HG02852 (cell line): ENCODE data around the gene CACNB4.
"Not testable (repeated sequence)": the region's sequence is repeated elsewhere in the genome, so short reads cannot be mapped to it uniquely, and the experiment has no call there.

ENCODE experiments used
- ATAC-seq: cut with Tn5 transposase; IDR thresholded peaks from one replicate; pipeline ENCODE4 v1.9.1; 2021; ENCODE audit warnings: mild to moderate bottlenecking, moderate library complexity; ENCODE audit not compliant: unreplicated experiment

CACNB4 gene

DNA sequence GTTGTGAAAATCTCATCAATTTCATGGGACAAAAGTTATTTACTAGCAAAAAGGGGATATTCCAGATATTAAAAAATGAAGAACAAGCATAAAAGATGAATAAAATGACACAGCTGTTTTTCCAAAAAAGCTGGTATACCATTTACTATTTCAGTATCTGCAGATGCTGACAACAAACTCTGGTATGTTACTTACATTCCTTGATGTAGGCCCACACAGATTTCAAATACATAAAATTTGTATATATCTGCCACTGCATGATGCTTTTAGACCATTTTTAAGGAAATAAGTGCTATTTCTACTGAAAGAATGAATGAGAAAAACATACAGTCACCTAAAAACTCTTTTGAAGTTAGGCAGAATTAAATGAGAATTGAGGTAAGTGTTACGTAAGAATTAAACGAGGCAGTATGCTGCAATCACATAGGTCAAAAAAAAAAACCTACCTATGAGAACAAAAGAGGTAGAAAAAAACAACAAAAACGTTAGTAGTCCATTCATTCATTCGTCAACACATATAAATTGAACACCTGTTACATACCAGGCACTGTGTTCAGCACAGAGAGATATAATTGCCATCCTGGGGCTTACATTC, 303.1 kb downstream of the CACNB4 start:
- no peak for ATAC-seq

DNA sequence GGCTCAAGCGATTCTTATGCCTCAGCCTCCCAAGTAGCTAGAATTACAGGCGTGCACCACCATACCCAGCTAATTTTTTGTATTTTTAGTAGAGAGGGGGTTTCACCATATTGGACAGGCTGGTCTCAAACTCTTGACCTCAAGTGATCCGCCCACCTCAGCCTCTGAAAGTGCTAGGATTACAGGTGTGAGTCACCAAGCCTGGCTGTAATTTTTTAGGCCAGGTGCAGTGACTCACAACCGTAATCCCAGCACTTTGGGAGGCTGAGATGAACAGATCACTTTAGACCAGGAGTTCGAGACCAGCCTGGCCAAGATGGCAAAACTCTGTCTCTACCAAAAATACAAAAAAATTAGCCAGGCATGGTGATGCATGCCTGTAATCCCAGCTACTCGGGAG, 304.4 kb downstream of the CACNB4 start:
- ATAC-seq, result not testable (repeated sequence)

DNA sequence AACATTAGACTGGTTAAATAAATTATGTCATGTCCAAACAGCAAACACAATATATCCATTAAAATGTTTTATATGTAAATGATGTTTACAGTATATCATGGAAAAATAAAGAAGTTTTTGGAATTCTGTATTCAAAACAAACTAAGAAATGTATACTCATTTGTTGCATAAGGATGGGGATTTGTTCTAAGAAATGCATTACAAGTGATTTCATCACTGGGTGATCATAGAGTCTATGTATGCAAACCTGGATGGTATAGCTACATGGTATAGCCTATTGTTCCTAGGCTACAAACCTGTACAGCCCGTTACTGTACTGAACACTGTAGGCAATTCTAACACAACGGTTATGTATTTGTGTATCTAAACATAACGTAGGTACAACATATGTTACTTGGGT, 305.7 kb downstream of the CACNB4 start:
- no peak for ATAC-seq

DNA sequence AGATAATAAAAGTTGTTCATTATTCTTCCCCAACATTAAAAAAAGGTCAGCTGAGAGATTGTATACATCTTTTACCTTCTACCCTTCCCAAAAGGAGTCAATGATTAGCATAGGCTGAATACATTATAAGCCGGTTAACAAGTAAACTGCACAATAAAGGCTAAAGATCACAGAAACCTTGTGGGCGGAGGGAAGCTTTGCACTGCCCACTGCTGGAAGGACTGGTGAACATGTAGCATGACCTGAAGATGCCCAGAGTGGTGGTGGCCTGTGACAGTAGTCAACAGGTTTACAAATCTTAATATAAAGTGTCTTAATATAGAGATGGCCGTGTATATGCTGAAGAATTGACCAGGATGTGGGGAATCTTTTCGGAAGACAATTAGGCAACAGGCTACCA, 306.3 kb downstream of the CACNB4 start:
- no peak for ATAC-seq

DNA sequence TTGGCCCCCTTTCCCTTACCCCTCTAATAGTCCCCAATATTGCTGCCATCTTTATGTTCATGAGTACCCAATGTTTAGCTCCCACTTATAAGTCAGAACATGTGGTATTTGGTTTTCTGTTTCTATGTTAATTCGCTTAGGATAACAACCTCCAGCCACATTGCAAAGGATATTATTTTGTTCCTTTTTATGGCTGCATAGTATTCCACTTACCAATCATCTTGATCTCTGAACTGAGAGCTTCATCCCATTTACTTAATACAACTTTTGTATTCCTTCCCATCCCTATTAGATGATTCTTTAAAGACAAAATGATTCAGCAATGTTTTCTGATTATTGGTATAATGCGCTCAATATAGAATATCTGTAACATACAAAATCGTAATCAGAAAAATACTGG, 307.3 kb downstream of the CACNB4 start:
- ATAC-seq, result no peak

DNA sequence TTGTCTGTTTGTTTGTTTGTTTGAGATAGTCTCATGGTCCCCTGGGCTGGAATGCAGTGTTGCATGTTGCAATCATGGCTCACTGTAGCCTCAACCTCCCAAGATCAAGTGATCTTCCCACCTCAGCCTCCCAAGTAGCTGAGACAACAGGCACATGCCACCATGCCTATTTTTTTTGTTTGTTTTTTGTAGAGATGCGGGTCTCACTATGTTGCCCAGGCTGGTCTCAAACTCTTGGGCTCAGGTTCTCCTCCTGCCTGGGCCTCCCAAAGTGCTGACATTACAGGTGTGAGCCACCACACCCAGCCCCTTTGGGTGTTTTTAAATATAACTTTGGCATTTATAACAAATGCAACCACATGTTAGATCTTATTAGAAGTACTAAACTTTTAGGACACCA, 308.2 kb downstream of the CACNB4 start:
- no peak for ATAC-seq

DNA sequence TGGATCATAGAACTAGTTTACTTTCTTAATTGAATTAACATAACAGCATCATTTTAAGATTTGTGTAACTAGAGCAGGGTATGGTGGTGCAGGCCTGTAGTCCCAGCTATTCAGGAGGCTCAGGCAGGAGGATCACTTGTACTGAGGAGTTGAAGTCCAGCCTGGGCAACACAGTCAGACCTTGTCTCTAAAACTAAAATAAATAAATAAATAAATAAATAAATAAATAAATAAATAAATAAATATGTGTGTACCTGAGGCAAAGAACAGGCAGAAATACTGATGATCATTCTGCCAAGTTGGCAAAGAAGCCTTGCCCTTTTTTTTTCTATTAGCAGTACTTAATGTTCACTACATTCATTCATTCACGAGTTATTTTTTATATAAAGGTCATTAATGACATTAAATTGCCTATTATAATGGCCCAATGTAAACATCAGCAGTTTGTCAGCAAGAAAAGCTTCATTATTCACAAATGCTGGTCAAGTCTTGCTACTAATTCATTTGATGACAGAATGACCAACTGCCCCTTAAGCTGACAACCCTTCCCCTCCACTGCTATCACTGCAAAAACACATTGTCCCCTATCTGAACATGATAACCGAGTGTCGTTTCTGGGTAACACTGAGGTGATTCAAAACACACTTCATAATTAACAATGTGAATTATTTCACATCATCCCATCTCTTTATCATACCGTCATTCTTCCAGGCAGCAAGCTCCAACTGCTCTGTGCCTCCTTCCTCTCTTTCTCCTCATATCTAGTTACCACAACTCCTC, 309.6 kb downstream of the CACNB4 start:
- ATAC-seq, result no peak

DNA sequence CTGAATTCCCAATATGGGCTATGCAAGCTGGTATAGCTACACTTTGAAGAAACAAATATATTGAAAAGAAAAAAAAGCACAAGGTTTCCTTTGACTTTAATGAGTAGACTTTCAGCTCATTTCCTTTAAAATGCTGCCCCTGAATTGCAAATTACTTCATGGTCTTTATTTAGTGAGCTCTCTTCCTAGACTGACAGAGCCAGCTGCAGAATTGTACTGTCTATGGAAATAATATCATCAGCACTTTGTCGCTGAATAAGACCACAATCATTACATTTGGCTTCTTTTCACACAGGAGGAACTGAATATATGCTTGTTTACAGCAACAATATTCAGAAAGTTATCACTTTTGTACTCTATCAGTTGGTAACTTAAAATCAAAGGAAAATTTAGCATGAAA, 312.4 kb downstream of the CACNB4 start:
- no peak for ATAC-seq

DNA sequence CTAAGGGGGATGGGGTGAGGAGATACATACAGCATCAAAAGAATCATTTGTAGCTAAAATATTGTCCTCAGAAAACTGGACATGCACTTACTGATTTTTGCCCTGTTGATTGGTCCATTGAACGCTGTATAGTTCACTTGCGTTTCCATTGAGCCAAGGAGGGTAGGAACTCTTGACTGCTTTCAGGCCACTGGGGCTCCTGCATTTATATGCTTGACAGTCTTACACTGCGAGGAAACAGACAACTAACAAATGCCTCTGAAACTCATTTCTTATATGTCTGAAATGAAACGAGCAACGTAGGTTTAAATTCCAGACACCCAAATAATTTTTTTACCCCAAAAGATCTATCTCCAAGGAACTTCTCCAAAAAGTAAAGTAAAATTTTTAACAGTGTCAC, 312.8 kb downstream of the CACNB4 start:
- ATAC-seq, result no peak

DNA sequence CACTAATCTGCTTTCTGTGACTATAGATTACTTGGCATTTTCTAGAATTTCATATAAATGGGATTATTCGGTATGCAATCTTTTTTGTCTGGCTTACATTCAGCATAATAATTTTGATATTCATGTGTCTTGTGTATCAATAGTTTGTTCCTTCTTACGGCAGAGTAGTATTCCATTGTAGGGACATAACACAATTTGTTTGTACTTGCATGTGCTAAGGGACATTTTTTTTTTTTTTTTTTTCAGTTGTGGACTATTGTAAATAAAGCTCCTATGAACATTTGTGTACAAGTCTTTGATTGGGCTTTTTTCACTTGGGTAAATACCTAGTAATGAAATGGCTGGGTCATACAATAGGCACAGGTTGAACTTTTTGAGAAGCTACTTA, 315.7 kb downstream of the CACNB4 start:
- ATAC-seq, result no peak
